AG09309 (cell line): Measurements from ENCODE around the gene MYL2.

Experiments
- DNase-seq: peaks from one replicate; pipeline ENCODE4 v3.0.0-alpha.2; 2010; ENCODE audit warnings: low read depth
- H3K4me3 ChIP-seq: 2 replicates; pipeline ENCODE4 v1.5.1; 2011; ENCODE audit warnings: mild to moderate bottlenecking, low read depth, low read length, moderate library complexity; ENCODE audit not compliant: control insufficient read depth
- TF ChIP-seq, protein P1 (sequence below): IDR thresholded peaks from 2 replicates; pipeline ENCODE4 v1.5.1; 2011; ENCODE audit warnings: mild to moderate bottlenecking, low read depth, low read length, inconsistent platforms; ENCODE audit not compliant: insufficient read depth, control insufficient read depth; ENCODE audit errors: missing control alignments

Gene MYL2

DNA sequence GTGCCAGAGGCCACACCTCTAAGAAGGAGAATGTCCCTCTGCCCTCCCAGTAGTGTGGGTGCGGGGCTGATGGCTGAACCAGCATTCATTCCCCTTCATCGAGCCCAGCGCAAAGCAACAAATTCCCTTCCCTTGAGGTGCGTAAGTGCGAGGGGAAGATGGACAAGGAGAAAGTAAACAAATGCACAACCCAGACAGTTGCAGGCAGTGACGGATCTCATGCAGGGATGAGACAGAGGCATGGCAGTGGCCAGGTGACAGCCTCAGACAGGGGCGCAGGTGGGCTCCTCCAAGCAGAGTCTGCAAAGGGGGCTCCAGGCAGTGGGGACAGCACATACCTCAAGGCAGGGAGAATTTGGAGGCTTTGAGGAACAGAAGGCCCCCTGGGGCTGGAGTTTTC lies 2.3 kb upstream of the MYL2 start:
- no peak overlapping the region for H3K4me3 ChIP-seq
- no peak for DNase-seq
- TF ChIP-seq, protein P1, sequence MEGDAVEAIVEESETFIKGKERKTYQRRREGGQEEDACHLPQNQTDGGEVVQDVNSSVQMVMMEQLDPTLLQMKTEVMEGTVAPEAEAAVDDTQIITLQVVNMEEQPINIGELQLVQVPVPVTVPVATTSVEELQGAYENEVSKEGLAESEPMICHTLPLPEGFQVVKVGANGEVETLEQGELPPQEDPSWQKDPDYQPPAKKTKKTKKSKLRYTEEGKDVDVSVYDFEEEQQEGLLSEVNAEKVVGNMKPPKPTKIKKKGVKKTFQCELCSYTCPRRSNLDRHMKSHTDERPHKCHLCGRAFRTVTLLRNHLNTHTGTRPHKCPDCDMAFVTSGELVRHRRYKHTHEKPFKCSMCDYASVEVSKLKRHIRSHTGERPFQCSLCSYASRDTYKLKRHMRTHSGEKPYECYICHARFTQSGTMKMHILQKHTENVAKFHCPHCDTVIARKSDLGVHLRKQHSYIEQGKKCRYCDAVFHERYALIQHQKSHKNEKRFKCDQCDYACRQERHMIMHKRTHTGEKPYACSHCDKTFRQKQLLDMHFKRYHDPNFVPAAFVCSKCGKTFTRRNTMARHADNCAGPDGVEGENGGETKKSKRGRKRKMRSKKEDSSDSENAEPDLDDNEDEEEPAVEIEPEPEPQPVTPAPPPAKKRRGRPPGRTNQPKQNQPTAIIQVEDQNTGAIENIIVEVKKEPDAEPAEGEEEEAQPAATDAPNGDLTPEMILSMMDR, result no peak

DNA sequence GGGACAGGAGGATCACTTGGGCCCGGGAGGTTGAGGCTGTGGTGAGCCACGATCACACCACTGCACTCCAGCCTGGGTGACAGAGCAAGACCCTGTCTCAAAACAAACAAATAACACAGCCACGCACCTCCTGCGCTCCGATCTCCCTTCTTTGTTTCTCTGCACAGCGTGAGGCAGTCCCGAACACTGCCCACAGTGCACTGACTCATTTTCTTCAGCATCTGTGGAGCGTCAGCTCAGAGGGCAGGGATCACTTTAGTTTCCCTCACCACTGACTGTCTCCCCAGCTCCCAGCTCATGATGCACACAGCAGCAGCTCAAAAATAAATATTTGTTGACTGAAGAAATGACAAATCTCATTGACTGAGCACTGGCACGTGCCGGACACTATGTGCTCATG lies 883 bp upstream of the MYL2 start:
- H3K4me3 ChIP-seq, result no peak overlapping the region
- TF ChIP-seq, protein P1, result no peak
- peak; percentile 4 for DNase-seq

DNA sequence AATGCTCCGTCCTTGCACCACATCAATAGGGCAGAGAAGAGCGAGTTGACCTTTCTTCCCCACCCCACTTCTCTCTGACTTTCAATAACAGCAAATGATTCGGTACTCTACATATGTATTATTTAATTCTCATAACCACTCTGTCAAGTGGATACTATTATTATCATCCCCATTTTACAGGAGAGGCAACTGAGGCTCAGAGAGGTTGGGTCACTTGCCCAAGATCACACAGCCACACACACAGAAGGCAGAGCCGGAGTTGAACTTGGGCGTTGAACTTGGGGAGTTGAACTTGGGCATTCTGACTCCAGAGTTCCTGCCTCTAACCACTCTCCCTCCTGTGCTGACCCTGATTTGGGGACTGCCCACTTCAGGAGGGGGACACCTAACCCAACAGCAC lies 659 bp downstream of the MYL2 start:
- no peak for DNase-seq
- TF ChIP-seq, protein P1, result no peak
- H3K4me3 ChIP-seq, result no peak overlapping the region

DNA sequence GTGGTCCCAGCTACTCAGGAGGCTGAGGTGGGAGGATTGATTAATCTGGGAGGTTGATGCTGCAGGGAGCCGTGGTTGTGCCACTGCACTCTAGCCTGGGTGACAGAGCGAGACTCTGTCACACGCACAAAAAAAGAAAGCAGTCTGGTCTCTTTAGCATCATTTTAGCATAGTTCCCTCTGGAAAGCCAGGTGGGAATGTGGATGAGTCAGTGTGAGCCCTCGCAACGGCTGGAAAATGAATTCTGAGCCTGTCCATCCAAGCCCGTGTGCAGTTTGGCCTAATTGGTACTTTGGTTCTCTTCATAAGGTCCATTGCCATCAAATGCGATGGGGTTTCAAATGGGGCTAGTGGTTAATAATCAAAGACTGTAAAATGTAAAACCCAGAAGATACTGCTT lies 2.4 kb downstream of the MYL2 start:
- TF ChIP-seq, protein P1, result no peak
- no peak for DNase-seq
- no peak overlapping the region for H3K4me3 ChIP-seq

DNA sequence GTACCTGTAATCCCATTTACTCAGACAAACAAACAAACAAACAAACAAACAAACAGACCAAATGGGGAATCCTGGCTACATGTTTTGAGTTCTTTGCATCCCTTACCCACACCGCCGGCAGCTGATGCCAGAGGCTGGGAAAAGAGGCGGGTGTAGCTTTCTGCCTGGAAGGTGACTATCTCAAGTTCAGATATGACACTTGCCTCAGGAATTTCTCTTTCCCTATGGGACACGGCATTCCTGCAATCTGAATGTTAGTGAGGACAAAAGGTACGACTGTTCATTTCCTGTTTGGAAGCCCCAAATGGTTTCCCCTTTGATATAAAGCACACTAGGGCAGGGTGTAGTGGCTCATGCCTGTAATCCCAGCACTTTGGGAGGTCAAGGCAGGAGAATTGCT lies 2.9 kb downstream of the MYL2 start:
- TF ChIP-seq, protein P1, result no peak
- H3K4me3 ChIP-seq, result no peak overlapping the region
- DNase-seq, result no peak

DNA sequence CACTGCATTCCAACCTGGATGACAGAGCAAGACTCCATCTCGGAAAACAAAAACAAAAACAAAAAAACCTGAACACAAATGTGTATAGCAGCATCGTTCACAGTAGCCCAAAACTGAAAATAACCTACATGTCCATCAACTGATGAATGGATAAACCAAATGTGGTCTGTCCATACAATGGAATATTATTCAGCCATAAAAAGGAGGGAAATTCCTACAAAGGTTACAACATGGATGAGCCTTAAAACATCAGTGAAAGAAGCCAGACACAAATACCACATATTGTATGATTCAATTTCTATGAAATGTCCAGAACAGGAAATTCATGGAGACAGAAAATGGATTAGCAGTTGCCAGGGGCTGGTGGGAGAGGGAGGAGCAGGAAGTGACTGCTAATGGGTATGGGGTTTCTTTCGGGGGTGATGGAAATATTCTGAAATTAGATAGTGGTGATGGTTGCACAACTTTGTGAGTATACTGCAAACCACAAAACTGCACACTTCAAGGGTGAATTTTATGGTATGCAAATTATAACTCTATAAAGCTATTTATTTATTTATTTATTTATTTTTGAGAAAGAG lies 4.0 kb downstream of the MYL2 start:
- H3K4me3 ChIP-seq, result no peak overlapping the region
- no peak for DNase-seq
- TF ChIP-seq, protein P1, result no peak
